OCI-LY1 (cell line): ENCODE data around the gene ZMIZ1.

ENCODE experiments used
- EZH2 ChIP-seq: fragments of 200-600 bp; sonication (generic), shearing (Covaris generic); IDR thresholded peaks from 2 replicates; pipeline ENCODE4 v1.8.0; 2017; ENCODE audit warnings: borderline replicate concordance, mixed run types, mild to moderate bottlenecking, antibody characterized with exemption, low read length, moderate library complexity, mixed read lengths
- TF ChIP-seq, protein P1 (sequence below): fragments of 200-600 bp; sonication (generic), shearing (Covaris generic); IDR thresholded peaks from 2 replicates; pipeline ENCODE4 v1.5.1; 2017; ENCODE audit warnings: mild to moderate bottlenecking, antibody characterized with exemption, low read length, moderate library complexity, mixed read lengths

DNA sequence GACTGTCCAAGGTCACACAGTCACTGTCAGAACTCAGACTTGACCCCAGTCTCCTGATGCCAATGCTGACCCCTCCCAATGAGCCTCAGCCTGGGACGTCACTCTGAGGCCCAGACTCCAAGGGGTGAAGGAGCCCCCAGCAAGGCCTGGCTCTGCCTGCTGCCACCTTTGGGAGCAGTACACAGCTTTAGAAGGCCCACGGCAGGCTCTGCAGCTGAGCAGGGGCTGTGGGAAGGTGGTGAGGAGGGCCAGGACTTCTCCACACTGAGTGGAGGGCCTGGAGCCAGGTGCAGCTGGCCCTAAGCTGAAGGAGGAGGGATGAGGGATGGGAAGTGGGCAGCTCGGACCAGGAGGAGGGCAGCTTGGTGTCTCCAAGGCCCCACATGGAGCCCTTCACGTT is 23.9 kb upstream of the ZMIZ1 start:
- TF ChIP-seq, protein P1, sequence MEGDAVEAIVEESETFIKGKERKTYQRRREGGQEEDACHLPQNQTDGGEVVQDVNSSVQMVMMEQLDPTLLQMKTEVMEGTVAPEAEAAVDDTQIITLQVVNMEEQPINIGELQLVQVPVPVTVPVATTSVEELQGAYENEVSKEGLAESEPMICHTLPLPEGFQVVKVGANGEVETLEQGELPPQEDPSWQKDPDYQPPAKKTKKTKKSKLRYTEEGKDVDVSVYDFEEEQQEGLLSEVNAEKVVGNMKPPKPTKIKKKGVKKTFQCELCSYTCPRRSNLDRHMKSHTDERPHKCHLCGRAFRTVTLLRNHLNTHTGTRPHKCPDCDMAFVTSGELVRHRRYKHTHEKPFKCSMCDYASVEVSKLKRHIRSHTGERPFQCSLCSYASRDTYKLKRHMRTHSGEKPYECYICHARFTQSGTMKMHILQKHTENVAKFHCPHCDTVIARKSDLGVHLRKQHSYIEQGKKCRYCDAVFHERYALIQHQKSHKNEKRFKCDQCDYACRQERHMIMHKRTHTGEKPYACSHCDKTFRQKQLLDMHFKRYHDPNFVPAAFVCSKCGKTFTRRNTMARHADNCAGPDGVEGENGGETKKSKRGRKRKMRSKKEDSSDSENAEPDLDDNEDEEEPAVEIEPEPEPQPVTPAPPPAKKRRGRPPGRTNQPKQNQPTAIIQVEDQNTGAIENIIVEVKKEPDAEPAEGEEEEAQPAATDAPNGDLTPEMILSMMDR = no peak
- TF ChIP-seq EZH2 = no peak
